Fibroblast of mammary gland (primary cell): ENCODE data around the gene TNFRSF1B.

Source experiments
- DNase-seq: peaks from one replicate; pipeline ENCODE4 v3.0.0-alpha.2; 2010; ENCODE audit warnings: low read depth
- H3K4me3 ChIP-seq: 2 replicates; pipeline ENCODE4 v1.5.1; 2011; ENCODE audit warnings: low read depth, mild to moderate bottlenecking, low read length, moderate library complexity; ENCODE audit not compliant: control insufficient read depth
- TF ChIP-seq, protein P1 (sequence below): conservative IDR thresholded peaks from 2 replicates; pipeline ENCODE4 v1.5.1; 2011; ENCODE audit warnings: low read depth, low read length, inconsistent platforms; ENCODE audit not compliant: control insufficient read depth, insufficient read depth

TNFRSF1B gene

GRCh38 chr1:12206792-12207424, 40.1 kb downstream of the TNFRSF1B start:
- TF ChIP-seq, protein P1, sequence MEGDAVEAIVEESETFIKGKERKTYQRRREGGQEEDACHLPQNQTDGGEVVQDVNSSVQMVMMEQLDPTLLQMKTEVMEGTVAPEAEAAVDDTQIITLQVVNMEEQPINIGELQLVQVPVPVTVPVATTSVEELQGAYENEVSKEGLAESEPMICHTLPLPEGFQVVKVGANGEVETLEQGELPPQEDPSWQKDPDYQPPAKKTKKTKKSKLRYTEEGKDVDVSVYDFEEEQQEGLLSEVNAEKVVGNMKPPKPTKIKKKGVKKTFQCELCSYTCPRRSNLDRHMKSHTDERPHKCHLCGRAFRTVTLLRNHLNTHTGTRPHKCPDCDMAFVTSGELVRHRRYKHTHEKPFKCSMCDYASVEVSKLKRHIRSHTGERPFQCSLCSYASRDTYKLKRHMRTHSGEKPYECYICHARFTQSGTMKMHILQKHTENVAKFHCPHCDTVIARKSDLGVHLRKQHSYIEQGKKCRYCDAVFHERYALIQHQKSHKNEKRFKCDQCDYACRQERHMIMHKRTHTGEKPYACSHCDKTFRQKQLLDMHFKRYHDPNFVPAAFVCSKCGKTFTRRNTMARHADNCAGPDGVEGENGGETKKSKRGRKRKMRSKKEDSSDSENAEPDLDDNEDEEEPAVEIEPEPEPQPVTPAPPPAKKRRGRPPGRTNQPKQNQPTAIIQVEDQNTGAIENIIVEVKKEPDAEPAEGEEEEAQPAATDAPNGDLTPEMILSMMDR: no peak
- no peak overlapping the region for H3K4me3 ChIP-seq
- no peak for DNase-seq

- no peak overlapping the region for H3K4me3 ChIP-seq
- TF ChIP-seq, protein P1: no peak
- DNase-seq: no peak
These were observed 41.5 kb downstream of the TNFRSF1B start for GRCh38 chr1:12208271-12208670.

GRCh38 chr1:12208764-12209494, 42.1 kb downstream of the TNFRSF1B start:
- TF ChIP-seq, protein P1: peak; percentile 88
- H3K4me3 ChIP-seq: no peak overlapping the region
- DNase-seq: peak; percentile 72

- H3K4me3 ChIP-seq: no peak overlapping the region
- DNase-seq: no peak
- TF ChIP-seq, protein P1: no peak
These were observed 42.7 kb downstream of the TNFRSF1B start for GRCh38 chr1:12209495-12209832.

GRCh38 chr1:12215118-12215961, 48.5 kb downstream of the TNFRSF1B start:
- H3K4me3 ChIP-seq: no peak overlapping the region
- no peak for DNase-seq
- TF ChIP-seq, protein P1: no peak

- TF ChIP-seq, protein P1: no peak
- DNase-seq: no peak
- no peak overlapping the region for H3K4me3 ChIP-seq
These were observed 53.0 kb downstream of the TNFRSF1B start for GRCh38 chr1:12219800-12220199.
